Hepatocyte (in vitro differentiated cells): ENCODE data around the gene VCP. TPM values are rescaled to one million over a fixed set of nuclear protein-coding genes. Genes with fewer than 3 reads are reported as not detected.

Experiments used
- DNase-seq: peaks from one replicate; pipeline ENCODE4 v3.0.0-alpha.2; 2016; ENCODE audit warnings: low spot score
- H2AFZ ChIP-seq: fragments of 200-600 bp; sonication (generic); 2 replicates; pipeline ENCODE4 v1.6.0; 2016; ENCODE audit warnings: antibody characterized with exemption, mild to moderate bottlenecking
- H3K27ac ChIP-seq: fragments of 200-600 bp; sonication (generic); 2 replicates; pipeline ENCODE4 v1.5.1; 2016; ENCODE audit warnings: mild to moderate bottlenecking
- H3K27me3 ChIP-seq: fragments of 200-600 bp; sonication (generic); 2 replicates; pipeline ENCODE4 v1.6.1; 2016
- H3K36me3 ChIP-seq: fragments of 200-600 bp; sonication (generic); replicated peaks from 2 replicates; pipeline ENCODE4 v1.5.1; 2016; ENCODE audit warnings: low read depth; ENCODE audit not compliant: insufficient read depth
- H3K4me1 ChIP-seq: fragments of 200-600 bp; sonication (generic); 2 replicates; pipeline ENCODE4 v1.5.1; 2016; ENCODE audit warnings: mild to moderate bottlenecking, moderate library complexity; ENCODE audit not compliant: insufficient read depth
- H3K4me2 ChIP-seq: fragments of 200-600 bp; sonication (generic); 2 replicates; pipeline ENCODE4 v1.6.0; 2016
- H3K4me3 ChIP-seq: fragments of 200-600 bp; sonication (generic); 2 replicates; pipeline ENCODE4 v1.5.1; 2016; ENCODE audit warnings: mild to moderate bottlenecking
- H3K79me2 ChIP-seq: fragments of 200-600 bp; sonication (generic); 2 replicates; pipeline ENCODE4 v1.6.0; 2017; ENCODE audit warnings: mild to moderate bottlenecking
- H3K9me2 ChIP-seq: fragments of 200-600 bp; sonication (generic); replicated peaks from 2 replicates; pipeline ENCODE4 v1.6.0; 2017; ENCODE audit warnings: mild to moderate bottlenecking; ENCODE audit not compliant: insufficient read depth
- H3K9me3 ChIP-seq: fragments of 200-600 bp; sonication (generic); 2 replicates; pipeline ENCODE4 v1.5.1; 2016; ENCODE audit warnings: low read depth, mild to moderate bottlenecking
- H4K20me1 ChIP-seq: fragments of 200-600 bp; sonication (generic); 2 replicates; pipeline ENCODE4 v1.6.0; 2016; ENCODE audit warnings: mild to moderate bottlenecking; ENCODE audit not compliant: insufficient read depth, poor library complexity, severe bottlenecking
- EZH2 ChIP-seq: fragments of 200-600 bp; sonication (generic); IDR thresholded peaks from 2 replicates; pipeline ENCODE4 v1.6.1; 2016; ENCODE audit warnings: antibody characterized with exemption, mild to moderate bottlenecking, borderline replicate concordance
- EZH2phosphoT487 ChIP-seq: fragments of 200-600 bp; sonication (generic); IDR thresholded peaks from one replicate; pipeline ENCODE4 v1.6.1; 2018; ENCODE audit warnings: antibody characterized with exemption, mild to moderate bottlenecking, low read depth, moderate library complexity; ENCODE audit not compliant: unreplicated experiment, severe bottlenecking
- WGBS: methylation state at CpG from one replicate; pipeline ENCODE4 v1.1.6; 2016; ENCODE audit warnings: low lambda C conversion rate; ENCODE audit errors: missing lambda C conversion rate; 5-methylcytosine and 5-hydroxymethylcytosine counted together
- polyA plus RNA-seq: library from polyadenylated mRNA; unstranded; fragments of >200 nt; fragmentation: Nextera tagmentation; extraction: Ambion mirVana; gene quantifications from 2 replicates; pipeline ENCODE4 v1.2.1, GENCODE V29; 2016
- total RNA-seq: library from RNA; depleted of rRNA; stranded (reverse); fragments of >200 nt; gene quantifications from 2 replicates; pipeline ENCODE4 v1.2.3, GENCODE V29; 2014
- TF ChIP-seq, protein P1 (sequence below): fragments of 200-600 bp; sonication (generic); IDR thresholded peaks from 2 replicates; pipeline ENCODE4 v1.5.1; 2016; ENCODE audit warnings: antibody characterized with exemption, mild to moderate bottlenecking; ENCODE audit not compliant: poor library complexity

The VCP gene
- total and polyA plus RNA-seq, 2 experiments from 2014 or later, result 250 to 284 TPM

DNA sequence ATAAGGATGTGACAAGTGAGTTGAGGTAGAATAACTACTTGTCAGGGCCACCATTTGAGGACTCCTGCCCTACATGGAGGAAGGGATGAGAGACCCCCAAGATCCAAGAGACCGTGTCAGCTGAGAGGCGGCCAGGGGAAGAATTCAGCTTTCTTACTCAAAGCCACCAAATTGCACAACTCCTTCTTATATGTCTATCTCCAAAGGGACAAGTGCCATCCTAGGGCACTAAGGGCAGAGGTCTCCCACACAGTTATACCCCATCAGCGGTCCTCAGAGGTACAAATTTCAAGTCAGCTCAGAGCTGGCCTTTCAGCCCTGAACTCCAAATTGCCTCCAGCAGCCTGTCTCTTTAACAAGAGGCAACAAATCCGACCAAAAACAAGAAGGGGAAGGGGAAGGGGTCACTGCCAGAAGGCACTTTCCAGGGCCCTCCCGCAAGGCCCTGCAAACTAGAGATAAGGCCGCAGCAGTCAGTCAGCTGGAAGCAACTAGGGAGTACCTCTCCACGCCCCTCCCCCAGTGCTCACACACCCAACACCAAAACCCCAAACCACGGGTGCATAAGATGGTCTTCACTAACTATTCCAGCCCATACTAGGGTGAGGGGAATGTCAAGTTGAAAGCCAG lies 36.6 kb upstream of the VCP start:
- Histone ChIP-seq H3K4me3 (no peak overlapping the region), H3K27me3 (no peaks in the 10 kb centered on the region), H3K36me3 (no peaks in the 10 kb centered on the region), H3K4me2 (no peak overlapping the region), H3K9me3 (no peaks in the 10 kb centered on the region), H4K20me1 (no peaks in the 10 kb centered on the region), H2AFZ (no peak overlapping the region), H3K9me2 (no peaks in the 10 kb centered on the region), H3K4me1 (peaks cover 9% of the 10 kb centered on the region), H3K27ac (no peak overlapping the region), H3K79me2 (peaks cover 42% of the 10 kb centered on the region)
- TF ChIP-seq EZH2phosphoT487, result no peak
- TF ChIP-seq, protein P1, sequence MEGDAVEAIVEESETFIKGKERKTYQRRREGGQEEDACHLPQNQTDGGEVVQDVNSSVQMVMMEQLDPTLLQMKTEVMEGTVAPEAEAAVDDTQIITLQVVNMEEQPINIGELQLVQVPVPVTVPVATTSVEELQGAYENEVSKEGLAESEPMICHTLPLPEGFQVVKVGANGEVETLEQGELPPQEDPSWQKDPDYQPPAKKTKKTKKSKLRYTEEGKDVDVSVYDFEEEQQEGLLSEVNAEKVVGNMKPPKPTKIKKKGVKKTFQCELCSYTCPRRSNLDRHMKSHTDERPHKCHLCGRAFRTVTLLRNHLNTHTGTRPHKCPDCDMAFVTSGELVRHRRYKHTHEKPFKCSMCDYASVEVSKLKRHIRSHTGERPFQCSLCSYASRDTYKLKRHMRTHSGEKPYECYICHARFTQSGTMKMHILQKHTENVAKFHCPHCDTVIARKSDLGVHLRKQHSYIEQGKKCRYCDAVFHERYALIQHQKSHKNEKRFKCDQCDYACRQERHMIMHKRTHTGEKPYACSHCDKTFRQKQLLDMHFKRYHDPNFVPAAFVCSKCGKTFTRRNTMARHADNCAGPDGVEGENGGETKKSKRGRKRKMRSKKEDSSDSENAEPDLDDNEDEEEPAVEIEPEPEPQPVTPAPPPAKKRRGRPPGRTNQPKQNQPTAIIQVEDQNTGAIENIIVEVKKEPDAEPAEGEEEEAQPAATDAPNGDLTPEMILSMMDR, result no peak
- TF ChIP-seq EZH2, result no peak
- WGBS, result 67% methylated on average over 8 of the region's 8 CpGs
- DNase-seq, result no peak

- H3K79me2 ChIP-seq, result peaks cover 42% of the 10 kb centered on the region
- H3K36me3 ChIP-seq, result no peaks in the 10 kb centered on the region
- 92% methylated on average over 6 of the region's 6 CpGs for WGBS
Observed at GRCh38 chr9:35108461-35108860, 36.0 kb upstream of the VCP start.

GRCh38 chr9:35107297-35108290 lies 35.2 kb upstream of the VCP start:
- Histone ChIP-seq H3K4me2 (no peak overlapping the region), H3K27me3 (no peaks in the 10 kb centered on the region), H4K20me1 (no peaks in the 10 kb centered on the region), H3K4me3 (no peak overlapping the region), H3K36me3 (no peaks in the 10 kb centered on the region), H3K4me1 (peaks cover 14% of the 10 kb centered on the region), H3K27ac (no peak overlapping the region), H3K79me2 (peaks cover 37% of the 10 kb centered on the region), H3K9me3 (no peaks in the 10 kb centered on the region), H2AFZ (no peak overlapping the region), H3K9me2 (no peaks in the 10 kb centered on the region)
- no peak for TF ChIP-seq EZH2phosphoT487
- 86% methylated on average over 16 of the region's 18 CpGs for WGBS
- no peak for DNase-seq

More at GRCh38 chr9:35108461-35108860, 36.0 kb upstream of the VCP start:
- TF ChIP-seq, protein P1, result no peak
- no peak overlapping the region for H2AFZ ChIP-seq
- no peak overlapping the region for H3K4me3 ChIP-seq
- H3K9me2 ChIP-seq, result no peaks in the 10 kb centered on the region
- H3K4me2 ChIP-seq, result no peak overlapping the region
- H3K4me1 ChIP-seq, result peaks cover 12% of the 10 kb centered on the region
- no peak overlapping the region for H3K27ac ChIP-seq
- no peaks in the 10 kb centered on the region for H3K9me3 ChIP-seq
- no peak for DNase-seq
- H3K27me3 ChIP-seq, result no peaks in the 10 kb centered on the region
- H4K20me1 ChIP-seq, result no peaks in the 10 kb centered on the region

- DNase-seq, result no peak
- H3K9me2 ChIP-seq, result no peaks in the 10 kb centered on the region
- no peaks in the 10 kb centered on the region for H3K27me3 ChIP-seq
- no peak overlapping the region for H3K4me2 ChIP-seq
- H3K36me3 ChIP-seq, result no peaks in the 10 kb centered on the region
- H3K4me1 ChIP-seq, result peaks cover 20% of the 10 kb centered on the region
- no peaks in the 10 kb centered on the region for H3K9me3 ChIP-seq
- WGBS, result 97% methylated on average over 7 of the region's 7 CpGs
- H3K4me3 ChIP-seq, result no peak overlapping the region
- peaks cover 41% of the 10 kb centered on the region for H3K79me2 ChIP-seq
- TF ChIP-seq EZH2phosphoT487 (no peak), EZH2 (no peak)
- TF ChIP-seq, protein P1, result no peak
- no peaks in the 10 kb centered on the region for H4K20me1 ChIP-seq
- no peak overlapping the region for H2AFZ ChIP-seq
- no peak overlapping the region for H3K27ac ChIP-seq
Observed at GRCh38 chr9:35106343-35106730, 33.9 kb upstream of the VCP start.
